Gastroesophageal sphincter (tissue), 4 donors: Measurements from ENCODE around the gene CCL22. TPM values are rescaled to one million over a fixed set of nuclear protein-coding genes. Genes with fewer than 3 reads are reported as not detected.
"Not testable (repeated sequence)": the region's sequence is repeated elsewhere in the genome, so short reads cannot be mapped to it uniquely, and the experiment has no call there.

Experiments used
- ATAC-seq: fragments of 150-250 bp; one replicate; pipeline ENCODE4 v1.9.1; 2016; ENCODE audit warnings: mild to moderate bottlenecking, moderate library complexity
- H3K27ac ChIP-seq, 4 donors: fragments of 200-600 bp; sonication (generic) in 3 of 4; 1 replicate in 3 of 4; 2 replicates in 1 of 4; pipeline ENCODE4 v1.5.1; 2016 to 2019
- H3K27me3 ChIP-seq: fragments of 200-600 bp; sonication (generic); one replicate; pipeline ENCODE4 v1.5.1; 2019
- H3K36me3 ChIP-seq, 2 donors: fragments of 200-600 bp; sonication (generic); one replicate each; pipeline ENCODE4 v1.5.1; 2019; ENCODE audit warnings: control low read depth in 1 of 2
- H3K4me1 ChIP-seq, 3 donors: fragments of 200-600 bp; sonication (generic); 1 replicate in 2 of 3; 2 replicates in 1 of 3; pipeline ENCODE4 v1.5.1; 2016 to 2019; ENCODE audit warnings: control low read depth in 2 of 3
- H3K4me3 ChIP-seq, 2 donors: fragments of 200-600 bp; sonication (generic); one replicate each; pipeline ENCODE4 v1.5.1; 2019; ENCODE audit warnings: mild to moderate bottlenecking in 1 of 2, moderate library complexity in 1 of 2
- H3K9me3 ChIP-seq, 3 donors: fragments of 200-600 bp; sonication (generic); one replicate each; pipeline ENCODE4 v1.5.1; 2017 to 2019; ENCODE audit warnings: control low read depth in 2 of 3
- CTCF ChIP-seq, 4 experiments: fragments of 200-600 bp in 2 of 4; fragments of 450-650 bp in 2 of 4; sonication (generic) in 1 of 4; IDR thresholded peaks; one replicate each; pipeline ENCODE4 v1.5.1; 2017 to 2019; ENCODE audit warnings: antibody characterized with exemption in 4 of 4, mild to moderate bottlenecking in 2 of 4, moderate library complexity in 2 of 4
- EP300 ChIP-seq: sonication (generic); formaldehyde crosslinking; IDR thresholded peaks from one replicate; pipeline ENCODE4 v1.6.1; 2017; ENCODE audit warnings: antibody characterized with exemption, mild to moderate bottlenecking
- POLR2A ChIP-seq, 2 donors: fragments of 450-650 bp; IDR thresholded peaks; one replicate each; pipeline ENCODE4 v1.6.1; 2017; ENCODE audit warnings: antibody characterized with exemption in 2 of 2, mild to moderate bottlenecking in 2 of 2, moderate library complexity in 1 of 2
- POLR2AphosphoS5 ChIP-seq: sonication (generic); formaldehyde crosslinking; IDR thresholded peaks from one replicate; pipeline ENCODE4 v1.6.1; 2017; ENCODE audit warnings: antibody characterized with exemption
- WGBS, 2 donors: methylation state at CpG; one replicate each; pipeline ENCODE4 v1.1.5; 2018; ENCODE audit warnings: low coverage in 1 of 2; 5-methylcytosine and 5-hydroxymethylcytosine counted together
- total RNA-seq, 4 donors: library from RNA; depleted of rRNA; stranded (reverse); fragments of >200 nt; gene quantifications; one replicate each; pipeline ENCODE4 v1.1.0, GENCODE V29; 2016

The CCL22 gene
- total RNA-seq, 4 donors from 2014 or later: not detected

GRCh38 chr16:57372372-57373116 lies 14.0 kb downstream of the CCL22 start, which contains the start of gene CX3CL1:
Gene CX3CL1 (plus strand): TSS chr16:57372490. CDS start chr16:57372569, 79 bp downstream.
- H3K9me3 ChIP-seq: no peaks in the 10 kb centered on the region
- peak within 1 kb of the TSS; percentile 88 to 97 (median 96) for H3K27ac ChIP-seq
- WGBS, 2 donors: 0% methylated on average over 4 of the region's 23 CpGs; no CpG with 5 or more reads in 1 of the 2 donors
- peaks cover 0 to 65% (median 11%) of the 10 kb centered on the region in 3 donors for H3K4me1 ChIP-seq
- TF ChIP-seq POLR2A (IDR thresholded peaks at IDR 0.05) (peak; percentile 75 to 77), POLR2AphosphoS5 (peak; percentile 78), EP300 (no peak), CTCF (IDR thresholded peaks at IDR 0.05) (peak in 3 of 4 experiments; percentile 21 to 40 (median 30))
- H3K4me3 ChIP-seq: peak within 1 kb of the TSS; percentile 61 to 73
- no peaks in the 10 kb centered on the region for H3K27me3 ChIP-seq
- H3K36me3 ChIP-seq: no peaks in the 10 kb centered on the region
- peak; percentile 91 for ATAC-seq

GRCh38 chr16:57373117-57373947 lies 14.7 kb downstream of the CCL22 start:
- Histone ChIP-seq H3K27ac (peak overlapping the region; percentile 88 to 97 (median 96)), H3K9me3 (no peaks in the 10 kb centered on the region), H3K27me3 (no peaks in the 10 kb centered on the region), H3K36me3 (no peaks in the 10 kb centered on the region), H3K4me1 (peaks cover 0 to 73% (median 17%) of the 10 kb centered on the region in 3 donors), H3K4me3 (peak overlapping the region; percentile 61 to 73)
- TF ChIP-seq POLR2AphosphoS5: no peak
- no peak for TF ChIP-seq CTCF (IDR thresholded peaks at IDR 0.05)
- no peak for TF ChIP-seq EP300
- TF ChIP-seq POLR2A (IDR thresholded peaks at IDR 0.05): no peak
- ATAC-seq: no peak
- WGBS, 2 donors: 13 to 54% methylated on average over 2 to 4 of the region's 9 CpGs

DNA sequence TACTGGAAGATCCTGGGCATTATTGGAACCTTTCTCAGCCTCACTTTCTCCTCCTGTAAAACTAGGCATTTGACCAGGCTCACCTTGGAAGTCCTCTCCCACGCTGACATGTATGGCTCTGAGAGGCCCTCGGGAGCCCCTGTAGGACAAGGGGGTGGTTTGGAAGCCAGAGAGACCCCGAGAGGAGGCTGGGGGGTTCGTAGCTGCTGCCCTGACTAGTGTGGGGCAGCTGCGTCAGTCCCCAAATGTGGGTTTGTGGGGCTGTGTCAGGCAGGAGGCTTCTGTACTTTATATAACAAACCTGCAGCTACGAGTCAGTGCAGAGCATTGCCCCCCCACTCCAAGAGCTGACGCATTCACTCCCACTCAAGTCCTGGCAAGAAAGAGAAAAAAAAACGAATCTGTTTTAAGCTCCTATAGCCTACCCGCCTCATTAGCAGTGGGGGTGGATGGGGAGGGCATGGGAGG lies 15.5 kb downstream of the CCL22 start:
- TF ChIP-seq POLR2AphosphoS5: peak; percentile 11
- no peak for TF ChIP-seq CTCF (IDR thresholded peaks at IDR 0.05)
- Histone ChIP-seq H3K27ac (peak overlapping the region; percentile 88 to 97 (median 96)), H3K27me3 (no peaks in the 10 kb centered on the region), H3K4me1 (peaks cover 0 to 80% (median 19%) of the 10 kb centered on the region in 3 donors), H3K4me3 (peak overlapping the region; percentile 61 to 73), H3K36me3 (no peaks in the 10 kb centered on the region), H3K9me3 (no peaks in the 10 kb centered on the region)
- 14% methylated on average over 5 to 7 of the region's 9 CpGs for WGBS, 2 donors
- ATAC-seq: no peak

- H3K36me3 ChIP-seq, H3K9me3 ChIP-seq, ATAC-seq, H3K27me3 ChIP-seq: not testable (repeated sequence)
- H3K27ac ChIP-seq: peak overlapping the region in 3 of 4 donors; percentile 95 to 97 (median 96)
- WGBS, 2 donors: 80 to 83% methylated on average over 7 to 8 of the region's 8 CpGs
- H3K4me3 ChIP-seq: peak overlapping the region in 1 of 2 donors; percentile 73
- peaks cover 0 to 89% (median 19%) of the 10 kb centered on the region in 3 donors for H3K4me1 ChIP-seq
Observed at GRCh38 chr16:57374925-57375465, 16.4 kb downstream of the CCL22 start.

DNA sequence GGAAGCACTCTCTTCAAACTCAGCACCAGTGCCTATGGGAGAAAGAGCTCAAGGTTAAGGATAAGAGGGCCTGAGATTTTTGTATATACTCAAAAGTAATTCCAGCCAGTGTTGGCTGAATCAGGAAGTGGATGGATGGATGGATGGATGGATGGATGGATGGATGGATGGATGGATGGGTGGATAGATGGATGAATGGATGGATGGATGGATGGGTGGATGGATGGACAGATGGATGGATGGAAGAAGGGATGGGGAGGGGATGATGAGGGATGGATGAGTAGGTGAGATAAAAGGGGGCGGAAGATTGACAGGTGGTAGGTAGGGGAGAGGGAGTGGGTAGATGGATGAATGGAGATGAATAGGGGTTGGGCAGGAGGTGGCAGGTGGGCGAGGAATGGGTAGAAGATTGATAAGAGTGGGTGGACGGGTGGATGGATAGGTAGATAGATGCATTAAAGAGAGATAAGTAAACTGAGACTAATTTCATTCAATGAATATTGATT lies 17.8 kb downstream of the CCL22 start:
- 87 to 92% methylated on average over 3 of the region's 3 CpGs for WGBS, 2 donors
- Histone ChIP-seq H3K27me3 (no peaks in the 10 kb centered on the region), H3K9me3 (no peaks in the 10 kb centered on the region), H3K4me1 (peaks cover 0 to 99% (median 25%) of the 10 kb centered on the region in 3 donors), H3K36me3 (peaks cover 0 to 14% of the 10 kb centered on the region in 2 donors), H3K27ac (peak overlapping the region in 3 of 4 donors; percentile 62 to 96 (median 95)), H3K4me3 (no peak overlapping the region)
- no peak for ATAC-seq
- TF ChIP-seq CTCF (IDR thresholded peaks at IDR 0.05) (no peak), POLR2AphosphoS5 (no peak), EP300 (no peak), POLR2A (IDR thresholded peaks at IDR 0.05) (no peak)
